NCI-H1092 treated with DMSO at 0.1 percent for 48 hours (cell line): Measurements from ENCODE around the gene KLHL2.
"Not testable (repeated sequence)": the region's sequence is repeated elsewhere in the genome, so short reads cannot be mapped to it uniquely, and the experiment has no call there.

ENCODE experiments used
- DNase-seq: peaks from one replicate; lab custom pipeline; 2025; lab: John Stamatoyannopoulos, UW

KLHL2 gene

GRCh38 chr4:165203541-165204461, 3.6 kb upstream of the KLHL2 start:
- DNase-seq: no peak

GRCh38 chr4:165204462-165204830, 2.9 kb upstream of the KLHL2 start:
- no peak for DNase-seq

- peak; percentile 51 for DNase-seq
Measured at GRCh38 chr4:165207016-165207430, 338 bp upstream of the KLHL2 start.

DNA sequence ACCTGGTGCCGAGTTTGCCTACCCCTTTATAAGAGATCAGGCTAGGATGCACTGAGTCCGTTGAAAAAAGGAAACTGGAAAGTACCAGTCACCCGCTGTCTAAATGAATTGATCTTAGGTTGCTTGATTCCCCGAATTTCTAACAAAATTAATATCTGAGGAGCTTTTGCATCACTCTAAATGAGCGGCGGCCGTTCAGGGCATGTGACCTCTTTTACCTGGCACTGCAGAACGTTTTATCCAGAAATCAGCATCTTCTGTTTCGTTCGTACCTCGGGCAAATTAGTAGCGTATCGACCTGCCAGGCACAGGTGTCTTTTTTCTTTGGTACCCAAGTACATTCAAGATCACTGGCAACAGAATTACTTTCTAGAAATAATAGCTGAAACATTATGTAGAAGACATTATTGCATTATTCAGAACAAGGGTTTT, 876 bp downstream of the KLHL2 start:
- peak; percentile 60 for DNase-seq

DNA sequence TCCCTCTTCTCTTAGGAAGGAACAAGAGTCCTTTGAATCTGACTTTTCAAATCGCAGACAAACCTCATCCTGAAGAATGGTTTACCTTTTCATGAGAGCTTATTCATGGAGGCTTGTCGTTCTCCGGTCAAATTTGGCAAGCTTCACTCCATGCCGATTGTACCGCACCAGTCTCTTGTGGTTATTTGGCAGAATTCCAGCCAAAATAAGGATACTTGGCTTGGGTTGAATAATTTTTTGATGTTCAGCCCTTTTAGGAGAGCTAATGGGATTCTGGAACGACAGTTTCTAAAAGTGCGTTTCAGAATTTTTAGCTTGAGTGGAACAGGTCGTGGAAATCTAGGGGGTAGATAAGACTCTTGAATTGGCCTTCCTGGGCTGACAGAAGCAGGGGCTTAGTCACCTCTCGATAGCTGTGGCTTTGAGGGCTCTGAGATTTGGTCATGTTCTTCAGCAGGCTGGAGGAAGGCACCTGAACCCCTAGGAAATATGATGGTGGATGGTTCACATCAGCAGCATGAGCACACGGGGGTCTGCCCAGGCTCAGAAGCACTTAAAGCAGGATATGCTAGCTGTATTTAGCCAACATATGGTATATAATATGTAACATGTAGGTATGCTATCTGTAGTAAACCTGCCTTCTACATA, 1.5 kb downstream of the KLHL2 start:
- DNase-seq: peak; percentile 75

GRCh38 chr4:165209796-165210195, 2.4 kb downstream of the KLHL2 start:
- DNase-seq: no peak

DNA sequence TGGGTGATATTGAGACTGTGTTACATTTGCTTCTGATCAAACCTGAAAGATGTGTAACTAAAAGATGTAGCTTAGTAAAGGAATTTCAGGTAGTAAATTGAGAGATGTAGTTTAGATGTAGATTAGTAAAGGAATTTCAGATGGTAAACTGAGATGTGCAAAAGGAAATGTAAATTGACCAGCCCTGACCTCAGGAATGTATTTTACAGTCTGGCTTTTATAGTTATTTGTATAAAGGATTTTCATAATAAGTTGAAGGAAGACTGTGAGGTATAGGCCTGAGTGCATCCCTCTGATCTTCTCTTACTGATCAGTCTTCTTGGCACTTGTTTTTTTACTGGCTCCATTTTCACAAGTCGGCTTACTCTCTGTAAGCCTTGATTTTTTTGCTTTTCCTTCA, 3.2 kb downstream of the KLHL2 start:
- DNase-seq: no peak

DNA sequence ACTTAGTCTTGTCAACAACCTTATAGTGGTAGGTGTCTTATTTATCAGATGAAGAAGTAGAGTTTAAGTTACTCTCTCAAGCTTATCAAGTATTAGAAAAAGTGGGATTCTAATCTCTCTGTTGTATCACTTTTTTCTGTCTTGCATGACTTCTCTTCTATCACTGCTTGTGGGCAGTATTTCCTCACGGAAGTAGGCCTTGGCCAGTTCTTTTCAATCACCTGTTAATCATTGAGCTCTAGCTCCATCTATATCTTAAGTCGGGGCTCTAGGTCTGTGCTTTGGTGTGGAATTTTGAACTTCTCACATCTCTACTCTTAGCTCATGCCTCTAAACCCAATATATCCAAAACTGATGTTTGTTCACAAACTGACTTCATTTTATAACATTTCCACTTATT, 5.3 kb downstream of the KLHL2 start:
- not testable (repeated sequence) for DNase-seq

DNA sequence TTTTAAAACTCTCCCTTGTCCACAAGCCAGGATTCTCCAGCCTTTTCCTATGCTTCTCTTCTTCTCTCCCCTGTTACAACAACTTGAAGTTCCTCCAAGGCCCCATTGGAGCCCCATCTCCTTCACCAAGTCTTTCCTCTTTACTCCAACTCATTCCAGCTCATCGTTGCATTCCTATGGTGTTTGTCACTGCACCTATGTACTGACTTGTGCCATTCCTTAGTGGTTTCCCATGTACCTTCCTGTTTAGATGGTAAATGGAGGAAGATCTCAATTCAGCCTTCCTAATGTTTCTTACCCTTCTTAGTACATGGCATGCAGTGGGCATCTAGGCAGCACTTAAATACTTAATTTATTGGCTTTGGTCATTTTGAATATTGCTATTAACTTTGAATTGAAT, 6.0 kb downstream of the KLHL2 start:
- DNase-seq: not testable (repeated sequence)

DNA sequence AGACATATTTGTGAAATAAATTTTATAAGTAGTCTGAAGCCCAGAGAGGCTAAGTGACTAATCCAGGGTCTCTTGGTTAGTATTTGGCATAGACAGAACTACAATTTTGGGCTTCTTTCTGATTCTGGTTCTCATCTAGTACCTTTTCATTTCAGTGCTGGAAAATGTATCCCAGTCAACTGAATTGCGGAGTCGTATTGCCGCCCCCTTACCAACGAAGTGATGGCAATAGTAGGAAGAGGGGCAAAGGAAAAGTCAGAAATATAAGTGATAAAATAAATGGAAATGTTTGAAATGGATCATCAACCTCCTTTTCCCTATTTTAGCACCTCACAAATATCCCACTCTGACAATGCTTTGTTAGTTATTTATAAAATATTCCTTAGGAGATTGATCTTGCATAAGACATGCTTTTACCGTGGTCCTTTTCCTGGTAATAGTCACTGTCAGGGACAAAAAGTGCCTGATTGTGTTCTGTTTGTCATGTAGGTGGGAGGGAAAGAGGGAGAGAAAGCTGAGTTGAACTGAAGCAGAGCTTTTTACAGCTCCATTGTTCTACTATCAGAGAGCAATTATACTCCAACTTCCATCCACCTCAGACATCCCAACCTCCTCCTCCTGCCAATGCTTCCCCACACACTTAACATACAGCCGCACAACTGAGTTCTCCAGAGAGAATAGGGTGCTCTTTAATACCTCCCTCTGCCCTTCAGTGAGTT, 6.8 kb downstream of the KLHL2 start:
- not testable (repeated sequence) for DNase-seq

DNA sequence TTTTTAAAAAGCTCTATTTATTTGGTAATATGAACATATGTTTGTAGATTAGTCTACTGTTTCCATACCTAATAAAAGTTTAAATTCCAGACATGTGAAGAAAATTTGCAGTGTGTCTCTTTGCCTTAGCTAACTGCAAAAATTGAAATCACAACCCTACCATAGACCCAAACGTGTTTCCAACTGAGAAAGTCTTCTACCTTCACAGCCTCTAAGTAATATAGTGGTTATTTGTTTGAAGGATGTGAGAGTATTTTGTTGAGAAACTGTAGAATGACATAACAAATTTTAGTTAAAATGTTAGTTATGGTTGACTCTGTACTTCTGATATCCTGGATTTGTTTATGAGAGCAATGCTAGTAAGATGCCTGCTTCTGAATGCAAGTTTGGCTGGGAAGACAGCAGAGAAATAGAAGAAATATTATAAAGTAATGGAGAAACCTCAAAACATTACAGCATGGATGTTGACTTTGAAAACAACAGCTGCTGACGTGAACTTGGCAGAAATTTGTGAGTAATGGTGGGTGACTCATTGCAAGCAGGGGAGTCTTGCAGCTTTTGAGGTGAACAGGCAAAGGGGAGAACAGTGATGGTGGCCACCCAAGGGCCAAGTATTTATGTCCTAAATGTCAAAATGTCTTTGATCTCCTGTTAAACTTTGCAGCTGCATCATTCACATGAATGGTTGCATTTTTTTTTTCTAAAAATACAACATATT, 7.8 kb downstream of the KLHL2 start:
- not testable (repeated sequence) for DNase-seq

GRCh38 chr4:165215761-165216487, 8.6 kb downstream of the KLHL2 start:
- DNase-seq: not testable (repeated sequence)

- DNase-seq: no peak
Measured at GRCh38 chr4:165217325-165217724, 10.0 kb downstream of the KLHL2 start.

DNA sequence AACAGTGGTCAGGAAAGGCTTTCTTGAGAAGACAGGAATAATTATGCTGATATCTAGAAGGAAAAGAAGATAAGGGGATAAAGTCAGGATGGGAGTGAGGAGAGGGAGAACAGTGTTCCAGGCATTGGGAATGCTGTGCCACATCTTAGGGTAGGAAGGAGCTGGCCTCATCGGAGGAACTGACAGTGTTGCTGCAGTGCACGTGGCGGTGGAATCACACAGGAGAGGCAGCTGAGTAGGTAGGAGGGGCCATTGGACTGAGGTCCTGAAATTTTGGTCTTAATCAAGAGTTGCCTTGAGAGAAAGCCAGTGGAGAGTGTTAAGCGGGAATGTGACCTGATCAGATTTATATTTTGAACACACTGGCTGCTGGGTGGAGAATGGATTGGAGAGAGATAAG, 13.9 kb downstream of the KLHL2 start:
- not testable (repeated sequence) for DNase-seq

GRCh38 chr4:165221993-165222650, 14.8 kb downstream of the KLHL2 start:
- not testable (repeated sequence) for DNase-seq

- no peak for DNase-seq
Measured at GRCh38 chr4:165222651-165222994, 15.3 kb downstream of the KLHL2 start.

DNA sequence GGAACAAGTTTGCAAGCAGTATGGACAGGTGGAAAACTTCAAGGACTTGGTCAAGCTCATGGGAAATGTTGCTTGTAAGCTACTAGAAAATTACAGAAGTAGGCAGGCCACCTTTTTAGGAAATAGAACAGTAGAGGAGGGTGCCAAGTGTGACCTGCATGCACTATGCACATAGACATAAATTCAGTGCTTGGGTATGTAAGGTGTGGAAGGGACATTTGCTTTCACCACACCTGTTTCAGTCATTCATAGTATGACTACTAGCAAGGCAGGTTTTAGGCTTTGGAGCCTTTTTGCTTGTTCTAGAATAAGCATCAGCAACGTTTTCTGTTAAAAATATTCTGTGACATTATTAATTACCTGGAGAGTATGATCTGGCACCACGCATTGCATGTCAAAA, 20.0 kb downstream of the KLHL2 start:
- DNase-seq: not testable (repeated sequence)

GRCh38 chr4:165229490-165230200, 22.3 kb downstream of the KLHL2 start:
- DNase-seq: peak; percentile 8

DNA sequence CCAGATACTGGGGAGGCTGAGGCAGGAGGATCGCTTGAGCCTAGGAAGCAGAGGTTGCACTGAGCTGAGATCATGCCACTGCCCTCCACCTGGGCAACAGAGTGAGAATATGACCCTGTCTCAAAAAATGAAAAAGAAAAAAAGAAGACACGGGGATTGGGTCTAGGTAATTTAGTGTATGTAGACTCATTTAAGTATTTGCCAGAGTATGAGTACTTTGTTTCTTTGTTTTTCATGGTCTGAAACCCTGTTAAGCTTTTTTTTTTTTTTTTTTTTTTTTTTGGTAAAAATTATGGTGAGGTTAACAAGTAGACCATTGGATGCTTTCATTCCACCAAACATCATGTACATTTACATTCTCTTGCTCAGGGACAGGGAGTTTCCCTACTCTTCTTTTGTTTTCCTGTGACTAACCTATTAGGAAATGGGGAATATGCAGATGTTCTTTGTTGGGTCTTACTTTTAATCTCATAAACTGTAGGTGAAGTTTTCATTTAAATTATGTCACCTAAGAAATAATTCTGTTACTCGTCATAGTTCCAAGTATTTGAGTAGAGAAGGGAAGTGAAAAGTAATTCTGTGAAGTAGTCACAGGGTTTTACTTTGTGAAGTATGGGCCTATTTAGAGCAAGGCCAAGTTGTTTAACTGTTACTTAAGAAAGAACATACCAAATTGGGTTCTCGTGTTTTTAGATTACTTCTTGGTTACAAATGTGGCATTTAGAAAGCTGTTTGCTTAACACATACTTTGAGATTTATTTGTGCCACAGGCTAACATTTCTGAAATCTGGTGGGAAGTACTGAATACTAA, 25.5 kb downstream of the KLHL2 start:
- not testable (repeated sequence) for DNase-seq
